GM19438 (cell line): ENCODE data around the gene PAQR4.

Source experiments
- ATAC-seq: cut with Tn5 transposase; IDR thresholded peaks from one replicate; pipeline ENCODE4 v1.9.1; 2021; ENCODE audit warnings: low read depth; ENCODE audit not compliant: unreplicated experiment

Gene PAQR4

GRCh38 chr16:2963723-2964474 is 5.2 kb upstream of the PAQR4 start, which contains the start of gene KREMEN2:
KREMEN2 (plus strand) TSS chr16:2964275; CDS start chr16:2964521, 246 bp downstream.
- ATAC-seq: no peak

GRCh38 chr16:2964475-2965336 is 4.4 kb upstream of the PAQR4 start:
- ATAC-seq: no peak

- ATAC-seq: no peak
Measured at GRCh38 chr16:2966043-2966807, 2.9 kb upstream of the PAQR4 start.

GRCh38 chr16:2966808-2967191 is 2.3 kb upstream of the PAQR4 start:
- no peak for ATAC-seq

GRCh38 chr16:2967211-2967631 is 1.9 kb upstream of the PAQR4 start:
- no peak for ATAC-seq

- no peak for ATAC-seq
Measured at GRCh38 chr16:2967721-2968161, 1.4 kb upstream of the PAQR4 start.

- no peak for ATAC-seq
Measured at GRCh38 chr16:2968368-2968737, 795 bp upstream of the PAQR4 start.

GRCh38 chr16:2969545-2970521 is 685 bp downstream of the PAQR4 start:
- no peak for ATAC-seq

- ATAC-seq: no peak
Measured at GRCh38 chr16:2970563-2970962, 1.4 kb downstream of the PAQR4 start.

GRCh38 chr16:2971134-2971984 is 2.2 kb downstream of the PAQR4 start:
- ATAC-seq: no peak

GRCh38 chr16:2971985-2972784 is 3.0 kb downstream of the PAQR4 start:
- no peak for ATAC-seq

GRCh38 chr16:2973093-2973492 is 3.9 kb downstream of the PAQR4 start:
- ATAC-seq: no peak

- no peak for ATAC-seq
Measured at GRCh38 chr16:2973605-2974318, 4.6 kb downstream of the PAQR4 start.

GRCh38 chr16:2974319-2975056 is 5.3 kb downstream of the PAQR4 start:
- ATAC-seq: no peak

- no peak for ATAC-seq
Measured at GRCh38 chr16:2975161-2975795, 6.1 kb downstream of the PAQR4 start.

- no peak for ATAC-seq
Measured at GRCh38 chr16:2976201-2976600, 7.1 kb downstream of the PAQR4 start.
